Measurements from ENCODE around the gene LRMDA. TPM values are rescaled to one million over a fixed set of nuclear protein-coding genes. Genes with fewer than 3 reads are reported as not detected.

The LRMDA gene
- total RNA-seq, 1 experiment from 2014 or later, result 0.10 TPM

DNA sequence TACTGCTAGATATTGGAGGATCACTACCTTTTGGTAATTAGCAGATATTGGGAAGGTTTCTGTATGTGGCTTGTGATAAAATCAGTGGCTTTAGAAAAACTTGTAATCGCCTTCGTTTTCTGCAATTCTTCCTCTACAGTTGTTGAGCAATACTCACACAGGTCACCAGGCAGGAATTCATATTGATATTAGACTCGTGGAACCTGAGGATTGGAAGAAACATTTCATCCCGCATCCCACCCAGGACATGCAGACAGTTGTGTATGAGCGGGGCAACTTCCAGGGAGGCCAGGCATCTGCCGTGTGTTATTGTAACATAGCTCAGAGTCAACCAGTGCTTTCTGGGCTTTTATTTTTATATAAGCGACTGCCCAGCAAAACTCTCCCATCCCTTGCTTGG is 821.3 kb downstream of the LRMDA start:
- no peak for DNase-seq (ENCODE audit: low spot score)

DNA sequence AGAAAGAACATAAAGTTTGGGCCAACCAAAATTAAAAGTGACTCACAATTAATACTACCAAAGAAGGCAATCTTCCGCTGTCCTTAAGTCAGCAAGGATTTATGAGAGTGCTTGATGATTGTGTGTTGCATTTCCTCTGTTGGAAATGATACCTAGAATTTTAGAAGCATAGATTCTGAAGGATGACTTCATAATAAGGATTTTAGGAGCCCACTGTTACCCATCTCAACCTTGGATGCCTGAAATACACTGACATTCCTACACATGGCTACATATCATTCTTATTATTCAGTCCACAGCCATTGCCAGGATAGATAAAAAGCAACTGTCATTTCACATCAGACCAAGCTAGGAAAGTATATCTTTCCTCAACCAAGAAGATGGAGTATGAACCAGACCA is 823.8 kb downstream of the LRMDA start:
- no peak for DNase-seq (ENCODE audit: low spot score)

DNA sequence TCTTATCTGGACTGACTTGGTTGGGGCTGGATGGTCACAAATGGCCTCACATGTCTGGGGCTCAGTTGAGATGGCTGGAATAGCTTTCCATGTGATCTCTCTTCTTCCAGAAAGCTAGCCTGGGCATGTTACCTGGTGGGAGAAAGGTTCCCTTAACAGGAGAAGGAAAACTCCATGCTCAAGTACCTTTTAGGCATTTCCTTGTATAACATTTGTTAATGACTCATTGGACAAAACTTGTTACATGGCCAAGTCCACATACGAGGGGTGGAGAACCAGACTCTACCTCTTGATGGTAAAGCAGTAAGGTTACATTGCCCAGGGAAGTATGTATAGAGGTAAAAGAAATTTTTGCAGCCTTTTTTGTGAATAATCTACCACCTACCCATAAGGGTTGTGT is 826.4 kb downstream of the LRMDA start:
- no peak for DNase-seq (ENCODE audit: low spot score)

DNA sequence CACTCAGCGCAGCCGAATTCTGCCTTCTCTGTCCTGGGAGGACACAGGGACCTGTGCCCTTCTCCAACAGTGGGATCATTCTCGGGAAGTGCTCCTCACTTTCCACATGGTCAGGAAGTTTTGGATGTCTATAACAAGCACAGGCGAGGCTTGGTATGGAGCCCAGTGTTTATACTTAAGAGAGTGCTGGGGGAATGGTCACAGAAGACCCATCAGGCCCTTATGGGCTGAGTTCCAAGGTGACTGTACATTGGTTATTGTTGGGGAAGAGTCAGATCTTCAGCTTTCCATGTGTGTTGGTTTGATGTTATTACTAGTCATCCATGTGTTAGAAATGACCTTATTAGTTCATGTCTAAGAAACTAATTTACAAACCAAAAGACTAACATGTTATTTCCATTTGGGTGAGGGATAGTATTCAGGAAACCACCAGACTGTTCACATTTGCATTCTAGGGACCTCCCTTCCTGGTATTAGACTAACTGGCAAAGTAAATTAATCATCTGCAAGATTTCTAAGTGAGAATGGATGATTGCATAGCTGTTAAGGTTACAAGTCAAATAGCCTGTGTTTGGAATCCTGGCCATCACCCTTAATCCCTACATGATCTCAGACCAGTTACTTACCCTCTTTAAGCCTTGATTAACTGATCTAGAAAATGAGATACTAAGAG is 834.2 kb downstream of the LRMDA start:
- no peak for DNase-seq (ENCODE audit: low spot score)

DNA sequence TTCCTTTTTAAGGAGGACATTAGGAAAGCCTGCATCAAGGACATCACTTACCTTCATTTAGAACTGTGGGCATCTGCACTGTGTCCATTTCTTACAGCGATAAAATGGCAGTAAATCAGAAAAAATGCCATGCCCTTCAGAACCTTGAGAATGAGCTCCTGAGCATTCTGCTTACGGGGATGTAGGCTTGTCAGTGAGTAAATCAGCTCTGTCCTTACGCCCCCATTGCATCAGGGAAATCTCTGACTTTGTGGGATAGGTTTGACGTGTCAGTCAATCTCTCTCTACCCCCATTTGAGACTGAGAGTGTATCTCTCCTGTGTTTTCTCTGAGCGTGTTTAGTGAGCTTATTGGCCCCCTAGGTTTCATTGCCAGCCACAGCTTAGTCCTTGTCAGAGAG is 837.1 kb downstream of the LRMDA start:
- no peak for DNase-seq (ENCODE audit: low spot score)

DNA sequence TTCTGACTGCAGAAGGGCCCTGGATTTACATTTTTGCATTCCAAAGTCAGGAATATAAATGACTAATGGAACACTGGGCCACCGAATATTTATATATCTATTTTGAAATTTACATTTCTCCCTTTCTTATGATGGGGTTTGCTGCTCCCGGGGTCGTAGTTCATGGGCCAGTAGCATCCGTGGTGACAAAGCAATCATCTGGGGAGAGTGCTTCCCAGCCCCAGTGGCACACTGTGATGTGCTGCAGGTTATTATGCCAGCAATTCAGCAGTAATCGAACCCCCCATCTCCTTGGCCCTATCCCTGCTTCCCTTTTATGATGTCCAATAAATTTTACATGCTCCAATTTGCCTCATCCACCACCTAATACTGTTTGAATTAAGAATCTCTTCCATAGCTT is 837.5 kb downstream of the LRMDA start:
- no peak for DNase-seq (ENCODE audit: low spot score)

DNA sequence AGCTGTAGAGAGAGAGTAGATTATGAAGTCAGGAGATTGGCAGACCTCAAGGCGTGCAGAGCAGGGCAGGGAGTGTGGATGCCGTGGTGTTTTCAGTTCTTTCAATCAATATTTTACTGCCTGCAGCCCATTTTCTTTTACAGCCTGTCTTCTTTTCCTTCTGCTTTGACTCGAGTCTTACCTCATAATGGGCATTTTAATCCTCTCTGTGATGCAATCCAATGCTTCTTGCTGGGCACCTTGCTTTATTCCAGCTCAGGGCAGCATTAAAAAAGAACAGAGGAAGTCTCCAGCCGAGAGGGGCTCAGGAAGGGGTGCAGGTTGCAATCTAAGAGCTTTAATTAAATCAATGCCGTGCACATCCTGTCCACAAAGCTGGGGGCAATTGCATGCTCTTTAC is 839.0 kb downstream of the LRMDA start:
- DNase-seq (ENCODE audit: low spot score), result no peak

DNA sequence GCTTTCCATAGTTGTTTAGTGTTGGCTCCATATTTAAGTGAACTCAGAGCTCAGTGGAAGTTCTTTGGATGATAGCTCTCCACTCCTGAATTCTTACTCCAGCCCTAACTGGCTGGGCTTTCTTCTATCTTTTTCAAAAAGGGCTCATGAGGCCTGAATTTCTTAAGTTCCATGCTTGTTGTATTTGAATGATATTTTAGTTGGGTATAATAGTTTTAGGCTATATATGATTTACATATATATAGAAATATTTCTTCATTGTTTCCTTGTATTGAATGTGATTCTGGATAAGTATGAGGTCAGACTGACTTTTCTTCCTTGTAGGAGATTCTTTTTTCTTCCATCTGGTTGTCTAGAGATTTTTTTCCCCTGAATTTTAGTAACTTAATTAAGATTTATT is 843.5 kb downstream of the LRMDA start:
- DNase-seq (ENCODE audit: low spot score), result no peak

DNA sequence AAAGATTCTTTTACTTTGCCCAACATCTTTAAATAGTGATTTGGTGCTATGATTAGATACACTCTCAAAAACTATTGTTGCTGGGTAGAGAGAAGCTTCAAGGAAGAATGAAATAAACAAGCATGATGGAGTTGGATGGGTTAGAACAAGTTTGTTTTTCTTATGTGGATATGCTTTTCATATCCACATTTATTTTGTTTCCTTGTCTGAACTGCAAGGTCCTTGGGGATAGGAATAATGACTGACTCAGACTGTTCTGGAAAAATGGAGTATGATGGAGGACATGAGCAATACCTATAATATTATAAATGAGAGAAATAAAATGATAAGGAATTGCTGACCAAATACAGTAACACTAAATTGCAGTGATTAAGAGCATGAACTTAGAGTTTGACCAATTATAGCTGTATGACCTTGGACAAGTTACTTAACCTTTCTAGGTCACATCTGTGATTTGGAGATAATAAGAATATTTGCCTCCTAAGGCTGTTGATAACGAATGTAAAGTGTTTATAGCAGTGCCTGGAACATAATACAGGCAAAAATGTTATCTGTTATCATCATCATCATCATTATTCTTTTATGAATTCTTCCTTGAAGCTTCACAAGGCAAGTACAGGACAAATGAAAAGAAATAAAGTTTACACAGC is 847.5 kb downstream of the LRMDA start:
- DNase-seq (ENCODE audit: low spot score), result no peak

DNA sequence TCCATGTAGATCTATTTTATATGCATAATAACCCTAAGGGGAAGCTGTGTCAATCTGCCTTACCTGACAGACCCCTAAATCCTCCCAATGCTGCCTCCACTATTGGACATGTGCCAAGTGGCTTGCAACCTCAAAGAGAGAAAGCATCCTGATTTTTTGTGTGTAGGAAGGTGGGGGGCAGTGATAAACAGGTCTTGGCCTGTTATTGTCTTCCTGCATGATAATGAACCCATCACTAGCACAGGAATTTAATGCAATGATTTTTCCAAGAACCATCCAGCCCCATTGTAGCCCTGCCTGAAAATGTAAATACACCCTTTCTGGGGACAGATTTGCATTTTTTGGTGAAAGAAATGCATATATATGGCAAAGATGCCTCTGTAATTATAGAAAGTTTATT is 850.2 kb downstream of the LRMDA start:
- no peak for DNase-seq (ENCODE audit: low spot score)

DNA sequence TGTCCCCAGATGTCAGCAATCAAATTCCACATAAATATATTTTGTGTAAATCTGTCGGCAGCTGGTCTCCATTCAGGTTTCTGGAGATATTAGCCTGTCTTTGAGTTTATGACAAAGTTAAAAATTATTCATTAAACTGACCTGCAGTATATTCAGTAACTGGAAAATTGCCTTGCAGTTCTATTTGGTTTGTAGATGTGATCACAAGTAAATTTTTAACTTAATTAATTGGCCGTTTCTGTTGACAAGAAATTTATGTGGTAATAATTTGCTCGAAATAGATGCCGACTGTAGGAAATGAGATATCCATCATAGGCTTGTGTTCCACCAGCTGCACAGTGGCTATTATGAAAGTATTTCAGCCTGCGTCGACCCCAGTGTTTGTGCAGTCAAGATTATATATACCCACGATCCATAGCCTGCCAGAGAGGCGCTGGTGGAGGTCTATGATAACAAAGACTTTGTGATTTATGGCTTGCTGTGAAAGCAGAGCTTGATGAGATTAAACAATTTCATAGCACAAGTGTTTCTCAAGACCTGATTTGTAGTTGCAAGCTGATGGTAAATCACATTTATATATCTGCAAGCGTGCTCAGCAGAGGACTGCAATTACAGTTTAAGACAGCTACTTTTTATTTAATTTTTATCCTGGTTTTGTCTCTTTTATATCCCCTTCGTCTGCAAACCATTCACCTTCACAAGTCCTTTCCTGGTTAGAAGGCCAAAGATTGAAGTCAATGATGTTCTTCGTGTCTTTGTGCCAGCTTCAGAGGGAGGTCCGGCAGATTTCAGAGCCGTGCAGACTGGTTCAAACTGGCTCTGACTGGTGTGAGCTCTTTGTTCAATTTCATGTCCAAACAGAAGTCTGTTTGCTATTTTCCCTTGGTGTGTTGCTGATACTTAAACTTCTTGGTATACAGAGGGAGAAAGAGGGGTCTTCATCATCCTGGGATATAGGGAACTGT is 850.9 kb downstream of the LRMDA start:
- no peak for DNase-seq (ENCODE audit: low spot score)

DNA sequence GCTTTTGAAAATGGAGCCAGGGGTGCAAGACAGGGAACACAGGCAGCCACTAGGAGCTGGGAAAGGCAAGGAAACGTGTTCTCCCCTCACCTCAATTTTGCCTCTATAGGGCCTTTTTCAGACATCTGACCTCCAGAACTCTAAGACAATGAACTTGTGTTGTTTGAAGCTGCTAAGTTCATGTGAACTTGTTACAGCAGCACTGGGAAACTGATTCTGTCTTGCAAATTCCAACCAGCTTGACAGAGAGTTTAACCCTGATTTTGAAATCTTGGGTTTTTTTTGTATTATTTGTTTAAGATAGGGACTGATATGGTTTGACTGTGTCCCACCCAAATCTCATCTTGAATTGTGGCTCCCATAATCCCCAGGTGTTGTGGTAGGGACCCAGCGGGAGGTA is 852.9 kb downstream of the LRMDA start:
- no peak for DNase-seq (ENCODE audit: low spot score)

DNA sequence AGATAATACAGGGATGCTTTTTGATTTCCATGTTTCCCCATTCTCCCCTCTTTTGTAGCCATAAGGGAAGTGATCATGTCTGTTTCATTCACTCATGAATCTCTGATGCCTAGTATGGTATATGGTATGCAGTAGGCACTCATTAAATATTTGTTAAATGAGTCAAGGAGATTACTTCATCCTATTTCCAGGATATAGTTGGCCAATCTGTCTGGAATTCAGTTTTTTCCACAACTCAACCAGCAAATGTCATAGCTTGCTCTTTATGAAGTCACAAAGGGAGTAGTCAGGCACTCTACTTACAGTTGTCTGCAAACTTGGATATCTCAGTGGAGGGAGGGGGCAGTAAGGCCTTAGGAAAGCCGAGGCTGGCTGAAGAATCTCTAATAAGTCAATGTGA is 853.6 kb downstream of the LRMDA start:
- peak; percentile 18 for DNase-seq (ENCODE audit: low spot score)

DNA sequence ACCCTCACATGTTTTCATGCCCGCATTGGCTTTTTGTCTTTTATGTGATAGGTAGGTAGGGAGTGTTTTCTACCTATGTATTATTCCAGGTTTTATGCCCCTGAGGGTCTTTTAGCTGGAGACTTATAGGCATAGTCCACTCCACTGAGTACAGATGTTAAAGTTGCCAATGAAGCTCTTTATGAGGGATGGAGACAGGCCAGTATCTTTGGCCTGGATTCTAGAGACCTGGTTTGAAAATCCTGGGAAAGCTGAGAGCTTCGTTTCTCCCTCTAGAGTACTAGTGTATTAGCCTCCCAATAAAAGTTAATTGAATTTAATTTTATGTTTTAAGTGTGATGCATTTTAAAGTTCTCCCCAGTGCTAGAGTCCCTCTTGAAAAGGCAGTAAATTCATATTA is 854.1 kb downstream of the LRMDA start:
- no peak for DNase-seq (ENCODE audit: low spot score)

DNA sequence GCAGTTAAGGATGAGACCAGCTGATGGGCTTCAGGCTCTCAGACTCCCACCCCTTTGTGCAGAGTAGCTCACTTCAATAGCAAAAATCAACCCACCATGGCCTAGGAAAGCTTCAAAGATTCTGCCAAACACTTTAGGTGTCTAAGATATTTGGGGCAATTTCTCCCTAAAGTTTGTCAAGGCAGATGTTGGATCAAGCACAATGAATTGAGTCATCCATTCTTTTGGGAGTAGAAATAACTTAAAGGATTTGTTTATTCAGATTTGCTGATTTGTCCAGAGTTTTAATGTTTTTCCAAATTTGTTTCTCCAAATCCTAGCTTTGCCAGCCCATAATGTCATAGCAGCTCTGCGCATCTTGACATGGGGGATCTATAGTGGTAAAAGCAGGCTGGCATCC is 855.1 kb downstream of the LRMDA start:
- no peak for DNase-seq (ENCODE audit: low spot score)

DNA sequence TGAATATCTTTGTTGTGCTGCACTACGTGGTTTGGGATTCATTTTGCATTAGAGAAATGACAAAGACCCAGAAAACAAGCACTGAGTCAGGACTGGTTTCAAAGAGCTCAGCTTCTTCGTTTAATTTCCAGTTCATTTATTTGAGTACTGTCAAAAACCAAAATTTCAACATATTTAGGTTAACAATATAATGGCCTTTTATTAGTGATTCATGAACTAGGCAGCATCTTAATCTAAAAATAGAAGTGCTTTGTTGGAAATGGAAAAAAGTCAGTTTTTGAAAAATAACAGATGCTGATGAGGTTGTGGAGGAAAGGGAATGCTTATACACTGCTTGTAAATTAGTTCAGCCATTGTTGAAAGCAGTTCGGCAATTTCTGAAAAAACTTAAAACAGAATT is 856.4 kb downstream of the LRMDA start:
- no peak for DNase-seq (ENCODE audit: low spot score)

DNA sequence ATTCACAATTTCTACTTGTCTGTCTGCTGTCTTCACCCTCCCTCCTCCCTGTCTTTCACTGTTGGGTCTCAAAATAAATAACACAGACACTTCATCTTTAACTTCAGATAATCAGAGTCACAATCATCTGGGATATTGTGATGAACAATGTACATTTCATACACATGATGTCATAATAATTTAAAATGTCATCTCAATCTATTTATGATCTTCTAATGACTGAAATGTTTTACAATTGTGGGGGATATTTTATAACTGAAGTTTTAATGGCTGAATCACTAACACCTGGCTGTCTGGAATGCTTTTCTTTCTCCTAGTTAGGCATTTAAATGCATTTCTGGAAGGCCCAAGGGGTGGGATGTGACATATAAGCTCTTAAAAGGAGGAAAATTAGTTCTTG is 859.8 kb downstream of the LRMDA start:
- no peak for DNase-seq (ENCODE audit: low spot score)

DNA sequence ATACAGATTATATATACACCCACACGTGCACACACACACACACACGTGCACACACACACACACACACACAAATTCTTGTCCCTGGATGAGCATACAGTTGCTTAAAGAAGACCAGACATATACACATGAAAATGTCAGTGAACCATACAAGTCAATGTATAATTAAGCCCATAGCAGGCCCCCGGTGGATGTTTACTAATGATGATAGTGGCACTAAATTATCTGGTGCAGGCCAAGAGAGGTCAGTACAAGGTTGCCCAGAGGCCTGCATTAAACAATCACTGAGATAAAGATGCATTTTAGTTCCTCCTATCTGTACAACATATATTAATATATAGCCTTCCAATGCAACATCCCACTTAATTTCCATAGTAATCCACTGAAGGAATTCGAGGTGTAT is 860.5 kb downstream of the LRMDA start:
- no peak for DNase-seq (ENCODE audit: low spot score)

DNA sequence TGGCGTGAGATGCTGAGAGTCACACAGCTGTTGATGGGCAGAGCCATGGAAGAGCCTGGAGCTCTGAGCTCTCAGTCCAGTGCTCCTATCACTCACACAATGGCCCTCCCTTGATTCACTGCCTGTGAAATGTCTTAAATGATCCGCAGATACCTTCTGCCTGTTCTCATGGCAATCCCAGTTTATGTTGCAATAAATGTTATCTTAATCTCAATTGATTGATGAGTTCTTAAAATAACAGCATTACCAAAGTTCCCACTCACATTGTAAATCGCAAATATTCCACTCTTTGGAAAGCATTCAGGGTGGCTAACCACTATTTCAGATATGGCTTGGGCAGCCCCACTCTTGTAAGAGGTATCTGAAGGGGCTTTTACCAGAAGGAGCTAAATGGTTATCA is 865.5 kb downstream of the LRMDA start:
- DNase-seq (ENCODE audit: low spot score), result no peak

DNA sequence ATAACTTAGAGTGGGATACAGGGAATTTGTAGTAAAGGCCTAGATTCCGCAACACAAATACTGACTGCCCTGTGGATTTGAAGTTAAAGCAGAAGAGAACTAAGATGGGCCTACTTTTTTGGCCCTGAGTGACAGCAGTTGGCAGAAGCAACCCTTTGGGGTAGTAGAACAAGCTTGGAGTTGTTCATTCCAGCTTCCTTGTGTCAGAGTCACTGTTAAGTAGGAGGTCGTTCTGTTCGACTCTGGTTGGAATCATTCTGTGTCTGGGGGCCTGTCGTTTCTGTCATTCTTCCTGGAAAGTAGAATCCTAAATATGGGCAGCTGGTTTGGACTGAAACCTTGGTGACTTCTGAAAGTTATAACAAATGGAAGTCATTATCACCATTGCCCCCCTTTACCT is 865.9 kb downstream of the LRMDA start:
- DNase-seq (ENCODE audit: low spot score), result no peak

DNA sequence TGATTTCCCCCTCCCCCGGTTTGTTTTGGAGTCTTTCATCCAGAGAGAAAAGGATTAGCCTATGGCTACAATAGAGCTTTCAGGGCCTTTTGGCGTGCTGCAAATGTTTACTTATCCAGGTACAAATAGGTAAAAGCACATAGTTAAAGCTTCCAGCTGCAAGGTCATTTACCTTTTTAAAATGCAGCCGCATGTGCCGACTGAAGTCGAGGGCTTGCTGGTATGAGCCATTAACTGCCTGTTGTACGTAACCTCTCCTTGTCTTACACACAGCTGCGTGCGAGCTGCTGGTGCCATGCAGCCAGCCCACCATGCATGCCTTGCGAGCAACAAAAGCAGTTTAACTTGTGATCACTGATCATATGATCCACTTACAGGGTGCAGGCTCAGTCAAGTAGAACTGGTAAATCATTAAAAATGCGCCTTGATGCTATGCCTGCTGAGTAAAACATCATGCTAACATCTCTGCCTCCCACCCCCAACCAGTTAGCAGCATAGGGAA is 866.4 kb downstream of the LRMDA start:
- no peak for DNase-seq (ENCODE audit: low spot score)

DNA sequence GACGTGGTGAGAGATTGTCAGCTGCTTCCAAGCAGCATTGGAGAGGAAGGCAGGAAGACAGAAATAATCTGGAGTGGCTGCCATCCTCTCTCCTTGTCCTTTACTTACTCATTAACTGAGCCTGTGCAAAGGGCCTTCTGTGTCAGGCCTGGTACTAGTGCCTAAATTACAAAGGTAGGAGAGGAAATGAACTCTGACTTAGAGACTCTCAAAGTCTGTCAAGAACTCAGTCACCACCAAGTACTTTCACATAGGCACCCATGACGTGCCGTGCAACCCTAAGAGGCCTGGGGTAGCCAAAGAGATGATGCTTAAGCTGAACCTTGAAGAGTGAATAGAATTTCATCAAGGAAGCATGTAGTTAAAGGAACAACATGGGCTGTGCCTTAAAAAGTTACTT is 866.9 kb downstream of the LRMDA start:
- DNase-seq (ENCODE audit: low spot score), result no peak

DNA sequence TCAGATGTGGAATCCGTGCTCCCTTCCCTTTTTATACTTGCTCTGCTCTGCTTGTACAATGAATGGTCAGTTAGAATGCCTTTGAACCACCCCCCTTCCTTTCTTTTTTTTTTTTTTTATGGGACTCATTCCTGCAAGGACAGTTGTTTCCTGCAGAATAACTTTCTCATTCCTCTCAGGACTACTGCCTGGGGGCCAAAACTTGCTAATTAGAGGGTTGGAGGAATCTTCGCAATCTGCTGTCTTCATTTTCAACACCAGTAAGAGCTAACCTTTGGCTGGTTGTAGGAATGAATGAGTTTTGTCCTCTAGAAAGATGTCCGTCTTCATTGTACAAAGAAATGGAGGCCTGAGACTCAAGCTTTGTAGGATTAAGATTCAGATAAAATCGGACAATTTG is 868.1 kb downstream of the LRMDA start:
- DNase-seq (ENCODE audit: low spot score), result no peak
